ENCODE data around the gene TPCN2. TPM values are rescaled to one million over a fixed set of nuclear protein-coding genes. Genes with fewer than 3 reads are reported as not detected.

Gene TPCN2
- total RNA-seq, 1 experiment from 2014 or later, result 16.3 TPM

GRCh38 chr11:69009441-69010211 lies 39.1 kb upstream of the TPCN2 start:
- peaks cover 14% of the 10 kb centered on the region for H3K4me1 Mint-ChIP-seq (ENCODE audit: insufficient read depth, unreplicated experiment)
- H3K27me3 Mint-ChIP-seq (ENCODE audit: insufficient read depth, unreplicated experiment), result no peaks in the 10 kb centered on the region
- BruUV-seq (replicated peaks), result no TSS peak
- no peaks in the 10 kb centered on the region for H3K9me3 Mint-ChIP-seq (ENCODE audit: unreplicated experiment)
- intact Hi-C loops (cut with micrococcal nuclease), result no loop called here
- TF ChIP-seq CTCF (IDR thresholded peaks at IDR 0.05; ENCODE audit: unreplicated experiment), result no peak
- CTCF ChIA-PET, result no interaction called here
- no peak overlapping the region for H3K4me3 Mint-ChIP-seq (ENCODE audit: unreplicated experiment)
- no peaks in the 10 kb centered on the region for H3K36me3 Mint-ChIP-seq (ENCODE audit: insufficient read depth, unreplicated experiment)
- POLR2A ChIA-PET, result no interaction called here
- no peak overlapping the region for H3K27ac Mint-ChIP-seq (ENCODE audit: low read depth, unreplicated experiment)
- DNase-seq (ENCODE audit: unreplicated experiment), result no peak

GRCh38 chr11:69010361-69010891 lies 38.3 kb upstream of the TPCN2 start:
- BruUV-seq (replicated peaks), result no TSS peak

GRCh38 chr11:69010964-69011623 lies 37.6 kb upstream of the TPCN2 start:
- POLR2A ChIA-PET, result no interaction called here
- Mint-ChIP-seq H3K4me3 (ENCODE audit: unreplicated experiment) (no peak overlapping the region), H3K27ac (ENCODE audit: low read depth, unreplicated experiment) (no peak overlapping the region), H3K4me1 (ENCODE audit: insufficient read depth, unreplicated experiment) (peaks cover 14% of the 10 kb centered on the region), H3K36me3 (ENCODE audit: insufficient read depth, unreplicated experiment) (no peaks in the 10 kb centered on the region), H3K27me3 (ENCODE audit: insufficient read depth, unreplicated experiment) (no peaks in the 10 kb centered on the region), H3K9me3 (ENCODE audit: unreplicated experiment) (no peaks in the 10 kb centered on the region)
- DNase-seq (ENCODE audit: unreplicated experiment), result peak; percentile 57
- intact Hi-C loops (cut with micrococcal nuclease), result no loop called here
- TF ChIP-seq CTCF (IDR thresholded peaks at IDR 0.05; ENCODE audit: unreplicated experiment), result no peak
- CTCF ChIA-PET, result interaction anchor here (1.0 kb wide), 1 partner anchor 20 kb away, joined by 4 read pairs; no protein-coding TSS in a partner anchor
- BruUV-seq (replicated peaks), result no TSS peak

More at GRCh38 chr11:69010361-69010891, 38.3 kb upstream of the TPCN2 start:
- CTCF ChIA-PET, result no interaction called here
- H3K4me1 Mint-ChIP-seq (ENCODE audit: insufficient read depth, unreplicated experiment), result peaks cover 14% of the 10 kb centered on the region
- H3K36me3 Mint-ChIP-seq (ENCODE audit: insufficient read depth, unreplicated experiment), result no peaks in the 10 kb centered on the region
- POLR2A ChIA-PET, result no interaction called here
- DNase-seq (ENCODE audit: unreplicated experiment), result no peak
- TF ChIP-seq CTCF (IDR thresholded peaks at IDR 0.05; ENCODE audit: unreplicated experiment), result no peak
- intact Hi-C loops (cut with micrococcal nuclease), result no loop called here
- H3K4me3 Mint-ChIP-seq (ENCODE audit: unreplicated experiment), result no peak overlapping the region
- H3K27me3 Mint-ChIP-seq (ENCODE audit: insufficient read depth, unreplicated experiment), result no peaks in the 10 kb centered on the region
- H3K27ac Mint-ChIP-seq (ENCODE audit: low read depth, unreplicated experiment), result no peak overlapping the region
- H3K9me3 Mint-ChIP-seq (ENCODE audit: unreplicated experiment), result no peaks in the 10 kb centered on the region

- BruUV-seq (replicated peaks), result no TSS peak
- intact Hi-C loops (cut with micrococcal nuclease), result no loop called here
- H3K9me3 Mint-ChIP-seq (ENCODE audit: unreplicated experiment), result no peaks in the 10 kb centered on the region
- DNase-seq (ENCODE audit: unreplicated experiment), result no peak
- POLR2A ChIA-PET, result no interaction called here
- H3K4me1 Mint-ChIP-seq (ENCODE audit: insufficient read depth, unreplicated experiment), result peaks cover 14% of the 10 kb centered on the region
- H3K27ac Mint-ChIP-seq (ENCODE audit: low read depth, unreplicated experiment), result no peak overlapping the region
- H3K27me3 Mint-ChIP-seq (ENCODE audit: insufficient read depth, unreplicated experiment), result peaks cover 5% of the 10 kb centered on the region
- no peak for TF ChIP-seq CTCF (IDR thresholded peaks at IDR 0.05; ENCODE audit: unreplicated experiment)
- H3K36me3 Mint-ChIP-seq (ENCODE audit: insufficient read depth, unreplicated experiment), result no peaks in the 10 kb centered on the region
- H3K4me3 Mint-ChIP-seq (ENCODE audit: unreplicated experiment), result no peak overlapping the region
- CTCF ChIA-PET, result interaction anchor here (1.0 to 1.9 kb wide), 2 partner anchors 10 to 19 kb away, joined by 4 to 6 read pairs; no protein-coding TSS in a partner anchor
These were observed 37.1 kb upstream of the TPCN2 start for GRCh38 chr11:69011624-69012091.

Data from MCF 10A (cell line).